HepG2 (cell line): ENCODE results near the gene ZNF341. TPM values are rescaled to one million over a fixed set of nuclear protein-coding genes. Genes with fewer than 3 reads are reported as not detected.

Experiments
- ATAC-seq: fragments of 200-7000 bp; cut with Tn5 transposase; 3 replicates; pipeline ENCODE4 v1.9.1; 2020; ENCODE audit warnings: mild to moderate bottlenecking, moderate library complexity
- Bru-seq: library from RNA; stranded (reverse); fragments of 400-500 nt; gene quantifications from one replicate; lab custom pipeline; 2021; lab: Mats Ljungman, UMichigan
- BruChase-seq, 2 experiments: library from RNA; stranded (reverse); fragments of 400-500 nt; gene quantifications; one replicate each; lab custom pipeline; 2021; lab: Mats Ljungman, UMichigan
- BruUV-seq: library from RNA; stranded (reverse); fragments of 400-500 nt; replicated peaks from 2 replicates; lab custom pipeline; 2021; lab: Mats Ljungman, UMichigan
- CTCF ChIA-PET: fragments of 300-600 bp; formaldehyde crosslinking; extraction: SDS; loops from one replicate; lab custom pipeline; 2021; ENCODE audit warnings: low total read pairs, inconsistent platforms, low intra/inter-chr PET ratio; lab: Yijun Ruan, JAX
- POLR2A ChIA-PET: fragments of 350-600 bp; sonication (Branson Sonifier 250); formaldehyde crosslinking; loops from one replicate; lab custom pipeline; 2020; ENCODE audit warnings: antibody characterized with exemption, inconsistent platforms; lab: Yijun Ruan, JAX
- DNase-seq: peaks from one replicate; pipeline ENCODE4 v3.0.0-alpha.2; 2015; ENCODE audit warnings: low spot score
- FAIRE-seq: peaks from 3 replicates; lab custom pipeline; 2011; peaks lifted over from hg19 to GRCh38; lab: Jason Lieb, UNC
- H2AFZ ChIP-seq: one replicate; pipeline ENCODE4 v1.6.1; 2011; ENCODE audit warnings: low read length, inconsistent platforms
- H3K27ac ChIP-seq: fragments of 300-600 bp; 3 replicates; pipeline ENCODE4 v1.8.0; 2011; ENCODE audit warnings: mixed run types, mild to moderate bottlenecking, mixed read lengths, low read length, inconsistent platforms; ENCODE audit not compliant: insufficient read depth; ENCODE audit errors: extremely low read length
- H3K27me3 ChIP-seq, 2 experiments: fragments of 200-600 bp in 1 of 2; 2 replicates in 1 of 2; 3 replicates in 1 of 2; pipeline versions ENCODE4 v1.6.0 to v1.8.0; 2011; ENCODE audit warnings: low read length in 2 of 2, mild to moderate bottlenecking in 2 of 2, moderate library complexity in 2 of 2, inconsistent platforms in 1 of 2; ENCODE audit not compliant: insufficient read depth in 2 of 2, control insufficient read depth in 1 of 2
- H3K36me3 ChIP-seq, 2 experiments: fragments of 200-600 bp in 1 of 2; replicated peaks in 1 of 2; 2 replicates in 1 of 2; 3 replicates in 1 of 2; pipeline versions ENCODE4 v1.5.1 to v1.8.0; 2011; ENCODE audit warnings: low read length in 2 of 2, inconsistent platforms in 1 of 2; ENCODE audit not compliant: insufficient read depth in 2 of 2, control insufficient read depth in 1 of 2
- H3K4me1 ChIP-seq: 2 replicates; pipeline ENCODE4 v1.5.1; 2012; ENCODE audit warnings: low read length, inconsistent platforms; ENCODE audit not compliant: insufficient read depth
- H3K4me2 ChIP-seq: 2 replicates; pipeline ENCODE4 v1.6.0; 2011; ENCODE audit warnings: low read depth, low read length, inconsistent platforms
- H3K4me3 ChIP-seq, 3 experiments: fragments of 200-600 bp in 1 of 3; sonication (generic), shearing (Covaris generic) in 1 of 3; replicated peaks in 1 of 3; 2 replicates each; pipeline ENCODE4 v1.5.1; 2011 to 2016; ENCODE audit warnings: low read length in 3 of 3, inconsistent platforms in 2 of 3, low read depth in 2 of 3, mild to moderate bottlenecking in 2 of 3, control low read depth in 1 of 3, mixed read lengths in 1 of 3; ENCODE audit not compliant: insufficient read depth in 1 of 3
- H3K79me2 ChIP-seq: one replicate; pipeline ENCODE4 v1.6.1; 2011; ENCODE audit warnings: low read length, inconsistent platforms; ENCODE audit not compliant: insufficient read depth
- H3K9ac ChIP-seq: 2 replicates; pipeline ENCODE4 v1.6.0; 2011; ENCODE audit warnings: mild to moderate bottlenecking, low read depth, low read length, inconsistent platforms; ENCODE audit not compliant: insufficient read depth
- H3K9me3 ChIP-seq: 2 replicates; pipeline ENCODE4 v1.5.1; 2012; ENCODE audit warnings: mild to moderate bottlenecking, low read length
- H4K20me1 ChIP-seq: 2 replicates; pipeline ENCODE4 v1.6.0; 2011; ENCODE audit warnings: inconsistent platforms, mild to moderate bottlenecking, low read length, moderate library complexity; ENCODE audit not compliant: insufficient read depth
- ADNP ChIP-seq: sonication (generic); formaldehyde crosslinking; IDR thresholded peaks from 2 replicates; pipeline ENCODE4 v1.4.0; 2020; ENCODE audit warnings: missing genetic modification reagents
- FOXO1 ChIP-seq: sonication (generic); formaldehyde crosslinking; IDR thresholded peaks from 2 replicates; pipeline ENCODE4 v1.4.0; 2020; ENCODE audit warnings: missing genetic modification reagents
- GTF3A ChIP-seq: sonication (generic); formaldehyde crosslinking; conservative IDR thresholded peaks from 2 replicates; pipeline ENCODE4 v1.4.0; 2020; ENCODE audit warnings: mild to moderate bottlenecking, missing genetic modification reagents
- HMGXB4 ChIP-seq, 2 experiments: sonication (generic) in 1 of 2; formaldehyde crosslinking in 1 of 2; IDR thresholded peaks; 2 replicates each; pipeline versions ENCODE4 v1.4.0 to v1.6.1; 2018 to 2020; ENCODE audit warnings: missing genetic modification reagents in 2 of 2, borderline replicate concordance in 1 of 2, low read depth in 1 of 2, mild to moderate bottlenecking in 1 of 2, missing biosample characterization in 1 of 2
- JUNB ChIP-seq: sonication (generic); formaldehyde crosslinking; IDR thresholded peaks from 2 replicates; pipeline ENCODE4 v1.8.0; 2022; ENCODE audit warnings: missing genetic modification reagents, mild to moderate bottlenecking, borderline replicate concordance
- MAZ ChIP-seq, 2 experiments: sonication (generic) in 1 of 2; formaldehyde crosslinking in 1 of 2; IDR thresholded peaks; 2 replicates each; pipeline versions ENCODE4 v1.5.0 to v1.6.1; 2012 to 2020; ENCODE audit warnings: low read depth in 2 of 2, mild to moderate bottlenecking in 2 of 2, borderline replicate concordance in 1 of 2, improper control_type of control experiment in 1 of 2, low read length in 1 of 2, missing genetic modification reagents in 1 of 2, moderate library complexity in 1 of 2
- MED13 ChIP-seq: sonication (generic); formaldehyde crosslinking; IDR thresholded peaks from 2 replicates; pipeline ENCODE4 v1.5.0; 2020; ENCODE audit warnings: missing genetic modification reagents
- MTA1 ChIP-seq: sonication (generic); formaldehyde crosslinking; IDR thresholded peaks from 2 replicates; pipeline ENCODE4 v1.4.0; 2020; ENCODE audit warnings: missing genetic modification reagents, mild to moderate bottlenecking, borderline replicate concordance
- POLR2A ChIP-seq, 2 experiments: IDR thresholded peaks; 2 replicates each; pipeline ENCODE4 v1.6.1; 2011; ENCODE audit warnings: low read depth in 2 of 2, low read length in 2 of 2, mild to moderate bottlenecking in 1 of 2, moderate library complexity in 1 of 2; ENCODE audit not compliant: insufficient read depth in 1 of 2
- RORA ChIP-seq: sonication (generic); formaldehyde crosslinking; IDR thresholded peaks from 2 replicates; pipeline ENCODE4 v1.5.0; 2020; ENCODE audit warnings: mild to moderate bottlenecking, missing genetic modification reagents, moderate library complexity
- ZBED4 ChIP-seq: sonication (generic); formaldehyde crosslinking; IDR thresholded peaks from 2 replicates; pipeline ENCODE4 v1.4.0; 2020; ENCODE audit warnings: missing genetic modification reagents, borderline replicate concordance
- ZFP36 ChIP-seq: fragments of 150-350 bp; IDR thresholded peaks from 2 replicates; pipeline ENCODE4 v1.6.1; 2018; ENCODE audit warnings: borderline replicate concordance, low read length, low read depth; ENCODE audit not compliant: partially characterized antibody
- WGBS: methylation state at CpG from one replicate; pipeline ENCODE4 v1.1.6; 2017; ENCODE audit warnings: low lambda C conversion rate; 5-methylcytosine and 5-hydroxymethylcytosine counted together
- in situ Hi-C: cut with HindIII; loops from 2 replicates; pipeline ENCODE4 v1.10.0; 2017; ENCODE audit warnings: low pct_unique_long_range_greater_than_20kb; ENCODE audit not compliant: extremely low pct_ligation_motif_present
- intact Hi-C: fragments of 100-400 bp; cut with micrococcal nuclease; formaldehyde crosslinking; loops from one replicate; pipeline ENCODE4 v1.10.0; 2022; ENCODE audit not compliant: unreplicated experiment
- long read RNA-seq, 2 experiments: library from RNA in 1 of 2; library from polyadenylated mRNA in 1 of 2; stranded (forward) in 1 of 2; unstranded in 1 of 2; transcript quantifications; one replicate each; pipeline ENCODE4 v2.0.0, GENCODE V29; 2019 to 2022
- polyA minus RNA-seq, 3 experiments: library from RNA; depleted of rRNA, polyadenylated mRNA; stranded (reverse); fragments of >200 nt; gene quantifications; 2 replicates each; pipeline ENCODE4 v1.2.3, GENCODE V29; 2011; ENCODE audit warnings: low replicate concordance in 1 of 3
- polyA plus RNA-seq, 8 experiments: library from polyadenylated mRNA; depleted of rRNA in 3 of 8; stranded (reverse) in 7 of 8; unstranded in 1 of 8; fragments of >200 nt; fragmentation: Illumina TruSeq in 4 of 8; extraction: Trizol in 4 of 8; gene quantifications; 2 replicates each; pipeline versions ENCODE4 v1.2.1 to v1.2.3, GENCODE V29; 2011 to 2016; ENCODE audit warnings: low read depth in 4 of 8, missing spikeins in 1 of 8, mixed read lengths in 1 of 8; ENCODE audit not compliant: insufficient read depth in 1 of 8
- total RNA-seq, 5 experiments: library from RNA; depleted of rRNA; stranded (reverse); fragments of >200 nt; fragmentation: Illumina TruSeq; extraction: Trizol; gene quantifications; 2 replicates each; pipeline ENCODE4 v1.2.3, GENCODE V29; 2016; ENCODE audit warnings: low read depth in 1 of 5

ZNF341 gene
- total RNA-seq (2016; rRNA removed; fragmentation: Illumina TruSeq; extraction: Trizol) (0.97 and 1.1 TPM in 2 replicates), polyA plus RNA-seq (2011; rRNA removed) (2.2 TPM in 2 replicates), polyA minus RNA-seq (2011; rRNA and poly(A)+ RNA removed; ENCODE audit: low replicate concordance) (3.5 and 6.0 TPM in 2 replicates), Bru-seq, nascent RNA (percentile 39 among the genes with signal in this experiment), BruChase-seq, experiment 1, labeled RNA remaining after a 6-hour chase (percentile 39 among the genes with signal in this experiment), BruChase-seq, experiment 2, labeled RNA remaining after a 2-hour chase (percentile 39 among the genes with signal in this experiment)
- 0.26 and 0.40 TPM in 2 replicates for total RNA-seq (2016; cell fraction: cytosol; rRNA removed; fragmentation: Illumina TruSeq; extraction: Trizol; ENCODE audit: low read depth)
- total RNA-seq (2016; cell fraction: insoluble cytoplasmic fraction; rRNA removed; fragmentation: Illumina TruSeq; extraction: Trizol): 0.85 and 1.00 TPM in 2 replicates
- 0.43 and 0.59 TPM in 2 replicates for total RNA-seq (2016; cell fraction: membrane; rRNA removed; fragmentation: Illumina TruSeq; extraction: Trizol)
- 1.3 and 1.4 TPM in 2 replicates for total RNA-seq (2016; cell fraction: nucleus; rRNA removed; fragmentation: Illumina TruSeq; extraction: Trizol)
- 0.87 and 0.94 TPM in 2 replicates for polyA plus RNA-seq (2011; cell fraction: cytosol; rRNA removed)
- polyA plus RNA-seq (2011; cell fraction: nucleus; rRNA removed): 5.0 and 6.3 TPM in 2 replicates
- polyA plus RNA-seq (2012): 0.99 and 1.6 TPM in 2 replicates
- polyA plus RNA-seq (2016; cell fraction: cytosol; fragmentation: Illumina TruSeq; extraction: Trizol; ENCODE audit: low read depth): 0.21 and 0.25 TPM in 2 replicates
- 1.0 and 1.3 TPM in 2 replicates for polyA plus RNA-seq (2016; cell fraction: insoluble cytoplasmic fraction; fragmentation: Illumina TruSeq; extraction: Trizol; ENCODE audit: low read depth)
- 0.33 and 0.47 TPM in 2 replicates for polyA plus RNA-seq (2016; cell fraction: membrane; fragmentation: Illumina TruSeq; extraction: Trizol; ENCODE audit: low read depth)
- 4.5 and 5.6 TPM in 2 replicates for polyA plus RNA-seq (2016; cell fraction: nucleus; fragmentation: Illumina TruSeq; extraction: Trizol; ENCODE audit: insufficient read depth, low read depth)
- polyA minus RNA-seq (2011; cell fraction: cytosol; rRNA and poly(A)+ RNA removed): 0.88 and 1.3 TPM in 2 replicates
- 2.2 and 2.3 TPM in 2 replicates for polyA minus RNA-seq (2011; cell fraction: nucleus; rRNA and poly(A)+ RNA removed)
- long read RNA-seq, experiment 1, partial matches to known transcripts: 0 of 1 reads
- long read RNA-seq, experiment 1, other reads (novel, unspliced or antisense): 1 of 1 reads
- long read RNA-seq, experiment 2, partial matches to known transcripts: 3 of 3 reads
- long read RNA-seq, experiment 2, other reads (novel, unspliced or antisense): 0 of 3 reads

GRCh38 chr20:33731693-33732165, at the start of gene ZNF341:
Gene ZNF341, plus strand, starts transcription at chr20:33731996. Its CDS starts 26 bp downstream, at chr20:33732022.
- POLR2A ChIA-PET: interaction anchor here (0.6 to 3.7 kb wide), 17 partner anchors 9 to 571 kb away, joined by 3 to 15 read pairs (median 4); partner anchors contain the start of genes AHCY, CBFA2T2, CDK5RAP1 and EIF2S2
- no TSS peak for BruUV-seq
- FAIRE-seq (no peak), DNase-seq (peak; percentile 90), ATAC-seq (peak; percentile 76)
- Histone ChIP-seq H3K27ac (peak within 1 kb of the TSS; percentile 84), H3K9me3 (peaks cover 16% of the 10 kb centered on the region), H3K4me2 (peak within 1 kb of the TSS; percentile 96), H3K9ac (peak within 1 kb of the TSS; percentile 74), H2AFZ (peak within 1 kb of the TSS; percentile 8), H3K4me1 (peaks cover 34% of the 10 kb centered on the region), H3K27me3 (no peaks in the 10 kb centered on the region), H3K4me3 (peak within 1 kb of the TSS; percentile 60 to 81 (median 65)), H3K79me2 (no peaks in the 10 kb centered on the region), H4K20me1 (no peaks in the 10 kb centered on the region), H3K36me3 (no peaks in the 10 kb centered on the region)
- CTCF ChIA-PET: interaction anchor here (1.0 to 1.8 kb wide), 2 partner anchors 68 to 78 kb away, joined by 5 read pairs; no protein-coding TSS in a partner anchor
- in situ Hi-C loops (no loop called here), intact Hi-C loops (loop anchor here (1.0 to 10.0 kb wide), 3 partner anchors 59 to 287 kb away; partner anchors contain the start of genes CHMP4B, NECAB3 and SNTA1)
- WGBS: 21% methylated on average over 39 of the region's 57 CpGs
- TF ChIP-seq ZFP36 (no peak), FOXO1 (CRISPR knock-in tag) (no peak), JUNB (no peak), MAZ (IDR thresholded peaks at IDR 0.05; ENCODE audit: borderline replicate concordance, low read depth, low read length) (no peak), MAZ (CRISPR knock-in tag; IDR thresholded peaks at IDR 0.05; ENCODE audit: low read depth) (no peak), GTF3A (no peak; the same call in 1 of the 2 replicates), POLR2A (IDR thresholded peaks at IDR 0.05; ENCODE audit: insufficient read depth in 1 of 2, low read depth in 2 of 2, low read length in 2 of 2) (no peak), HMGXB4 (CRISPR knock-in tag; IDR thresholded peaks at IDR 0.05; ENCODE audit: borderline replicate concordance in 1 of 2, low read depth in 1 of 2) (peak; percentile 81 to 87; a peak in 3 of 4 replicates), ADNP (CRISPR knock-in tag) (no peak; the same call in 1 of the 2 replicates), MTA1 (CRISPR knock-in tag) (peak; percentile 56), MED13 (CRISPR knock-in tag) (peak; percentile 19; the same call in 1 of the 2 replicates), RORA (CRISPR knock-in tag) (no peak), ZBED4 (CRISPR knock-in tag) (peak; percentile 16; the same call in 1 of the 2 replicates)
